A549 (cell line): ENCODE measurements around the gene TRIM8. TPM values are rescaled to one million over a fixed set of nuclear protein-coding genes. Genes with fewer than 3 reads are reported as not detected.

Experiments used
- ATAC-seq, 2 experiments: fragments of 200-7000 bp in 1 of 2; fragments of >200 bp in 1 of 2; cut with Nextera tagmentation in 1 of 2; cut with Tn5 transposase in 1 of 2; 3 replicates each; pipeline versions ENCODE4 v1.8.0 to v1.9.1; 2018 to 2020; ENCODE audit warnings: mild to moderate bottlenecking in 1 of 2, moderate library complexity in 1 of 2
- CTCF ChIA-PET: fragments of 300-600 bp; sonication (Branson Sonifier 250); formaldehyde crosslinking; extraction: SDS; loops from one replicate; lab custom pipeline; 2021; ENCODE audit warnings: antibody characterized with exemption, inconsistent platforms; lab: Yijun Ruan, JAX
- POLR2A ChIA-PET: fragments of 350-600 bp; formaldehyde crosslinking; extraction: SDS; loops from one replicate; lab custom pipeline; 2021; ENCODE audit warnings: antibody characterized with exemption, inconsistent platforms; lab: Yijun Ruan, JAX
- DNase-seq, 2 experiments: peaks; one replicate each; pipeline versions ENCODE4 v3.0.0 to v3.0.0-alpha.2; 2011 to 2016; ENCODE audit warnings: low read depth in 1 of 2, low spot score in 1 of 2
- FAIRE-seq: peaks from 2 replicates; lab custom pipeline; 2011; peaks lifted over from hg19 to GRCh38; lab: Jason Lieb, UNC
- H3K27ac ChIP-seq, 2 experiments: fragments of >200 bp; sonication (Bioruptor Twin); formaldehyde crosslinking; 3 replicates each; pipeline ENCODE4 v1.5.1; 2016 to 2017
- H3K4me1 ChIP-seq: fragments of >200 bp; sonication (Bioruptor Twin); formaldehyde crosslinking; 3 replicates; pipeline ENCODE4 v1.6.1; 2016
- H3K4me2 ChIP-seq: fragments of >200 bp; sonication (Bioruptor Twin); formaldehyde crosslinking; 3 replicates; pipeline ENCODE4 v1.6.1; 2016
- H3K4me3 ChIP-seq: fragments of >200 bp; sonication (Bioruptor Twin); formaldehyde crosslinking; 3 replicates; pipeline ENCODE4 v1.5.1; 2016
- H3K9me3 ChIP-seq: fragments of >200 bp; sonication (Bioruptor Twin); formaldehyde crosslinking; 3 replicates; pipeline ENCODE4 v1.6.1; 2016
- BHLHE40 ChIP-seq: IDR thresholded peaks from 2 replicates; pipeline ENCODE4 v1.6.1; 2012; ENCODE audit warnings: low read depth, low read length, inconsistent platforms
- CBX2 ChIP-seq: fragments of 200-600 bp; sonication (generic); IDR thresholded peaks from 2 replicates; pipeline ENCODE4 v1.6.1; 2016; ENCODE audit warnings: low read depth, mild to moderate bottlenecking, borderline replicate concordance
- EHF ChIP-seq: fragments of 250-450 bp; sonication (Bioruptor Pico); IDR thresholded peaks from 2 replicates; pipeline ENCODE4 v1.5.0; 2020; ENCODE audit warnings: mild to moderate bottlenecking
- EHMT2 ChIP-seq: fragments of 200-600 bp; sonication (generic); IDR thresholded peaks from 2 replicates; pipeline ENCODE4 v1.6.1; 2016; ENCODE audit warnings: antibody characterized with exemption, low read depth, mild to moderate bottlenecking, moderate library complexity
- EP300 ChIP-seq, 2 experiments: fragments of >200 bp; sonication (Bioruptor Twin); formaldehyde crosslinking; IDR thresholded peaks; 2 replicates in 1 of 2; 3 replicates in 1 of 2; pipeline ENCODE4 v1.6.1; 2016 to 2017
- FOXS1 ChIP-seq: fragments of 250-450 bp; sonication (Bioruptor Pico); IDR thresholded peaks from 2 replicates; pipeline ENCODE4 v1.5.0; 2020; ENCODE audit warnings: mild to moderate bottlenecking, moderate library complexity
- HOXB13 ChIP-seq: fragments of 250-450 bp; sonication (Bioruptor Pico); IDR thresholded peaks from 2 replicates; pipeline ENCODE4 v1.5.0; 2020; ENCODE audit warnings: low read depth, mild to moderate bottlenecking, moderate library complexity
- JUN ChIP-seq, 2 experiments: fragments of >200 bp; sonication (Bioruptor Twin); formaldehyde crosslinking; IDR thresholded peaks; 2 replicates in 1 of 2; 3 replicates in 1 of 2; pipeline ENCODE4 v1.6.1; 2016 to 2017
- KDM1A ChIP-seq: fragments of 200-600 bp; sonication (generic); IDR thresholded peaks from 2 replicates; pipeline ENCODE4 v1.6.1; 2016; ENCODE audit warnings: low read depth, mild to moderate bottlenecking
- RCOR1 ChIP-seq: fragments of 150-350 bp; IDR thresholded peaks from 2 replicates; pipeline ENCODE4 v1.6.1; 2014; ENCODE audit warnings: antibody characterized with exemption, low read length, low read depth
- REST ChIP-seq: fragments of 200-600 bp; sonication (generic); IDR thresholded peaks from 2 replicates; pipeline ENCODE4 v1.6.1; 2016; ENCODE audit warnings: antibody characterized with exemption, mild to moderate bottlenecking, moderate library complexity
- RFX5 ChIP-seq: fragments of 450-650 bp; IDR thresholded peaks from 2 replicates; pipeline ENCODE4 v1.7.1; 2014; ENCODE audit warnings: antibody characterized with exemption, mild to moderate bottlenecking, moderate library complexity
- USF2 ChIP-seq: fragments of 450-650 bp; IDR thresholded peaks from 2 replicates; pipeline ENCODE4 v1.6.1; 2014; ENCODE audit warnings: antibody characterized with exemption
- ZNF302 ChIP-seq: fragments of 250-450 bp; sonication (Bioruptor Pico); IDR thresholded peaks from 2 replicates; pipeline ENCODE4 v1.9.0; 2021; ENCODE audit warnings: inconsistent platforms, mild to moderate bottlenecking, moderate library complexity
- ZSCAN20 ChIP-seq: fragments of 250-450 bp; sonication (Bioruptor Pico); IDR thresholded peaks from 2 replicates; pipeline ENCODE4 v1.8.0; 2022; ENCODE audit warnings: mild to moderate bottlenecking, moderate library complexity
- WGBS: methylation state at CpG from one replicate; pipeline ENCODE4 v1.1.6; 2017; ENCODE audit errors: missing lambda C conversion rate; 5-methylcytosine and 5-hydroxymethylcytosine counted together
- polyA plus RNA-seq, 4 experiments: library from polyadenylated mRNA; depleted of rRNA in 3 of 4; stranded (reverse); fragments of >200 nt; fragmentation: RNase III in 1 of 4; extraction: RNeasy Plus Mini Kit Qiagen cat#74134 plus additional on column Dnase treatment in 1 of 4; gene quantifications; 2 replicates in 3 of 4; 3 replicates in 1 of 4; pipeline ENCODE4 v1.2.3, GENCODE V29; 2011 to 2017
- TF ChIP-seq, protein P1 (sequence below): fragments of >200 bp; sonication (Bioruptor Twin); formaldehyde crosslinking; IDR thresholded peaks from 3 replicates; pipeline ENCODE4 v1.5.1; 2016
- TF ChIP-seq, protein P2 (sequence below): IDR thresholded peaks from 2 replicates; pipeline ENCODE4 v1.6.1; 2012

The TRIM8 gene
- polyA plus RNA-seq, 2 of the 4 experiments (the other 2 are of a cell fraction) = 22.8 to 32.5 TPM

DNA sequence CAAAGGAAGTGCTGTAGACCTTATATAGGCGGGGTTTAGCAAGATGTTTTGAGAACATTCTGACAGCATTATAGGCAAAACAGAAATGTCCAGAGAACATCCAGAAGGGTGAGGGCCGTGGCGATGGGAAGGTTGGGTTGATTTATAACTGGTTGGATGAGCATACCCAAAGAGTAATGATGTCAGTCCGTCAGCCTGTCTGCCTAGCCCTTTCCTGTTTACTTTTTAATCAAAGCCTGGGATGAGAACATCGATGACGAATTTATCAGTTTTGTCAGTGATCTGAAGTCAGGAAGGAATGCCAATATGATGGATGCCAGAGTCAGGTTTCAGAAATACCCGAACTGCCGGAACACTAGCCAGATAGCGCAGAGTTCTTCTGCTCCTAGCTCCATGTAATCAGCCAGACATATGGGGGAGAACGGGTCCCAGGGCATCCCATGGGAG, 33.8 kb upstream of the TRIM8 start:
- 73% methylated on average over 10 of the region's 10 CpGs for WGBS
- no peak for DNase-seq
- no peak overlapping the region for H3K4me3 ChIP-seq
- H3K27ac ChIP-seq = no peak overlapping the region
- no peaks in the 10 kb centered on the region for H3K9me3 ChIP-seq
- no peak for ATAC-seq
- TF ChIP-seq EHMT2 (no peak), BHLHE40 (no peak), JUN (IDR thresholded peaks at IDR 0.05) (no peak), EP300 (IDR thresholded peaks at IDR 0.05) (no peak)
- CTCF ChIA-PET = interaction anchor here (1.4 kb wide), 1 partner anchor 14 kb away, joined by 6 read pairs; no protein-coding TSS in a partner anchor
- H3K4me1 ChIP-seq = peaks cover 12% of the 10 kb centered on the region
- FAIRE-seq = no peak
- no peak overlapping the region for H3K4me2 ChIP-seq
- POLR2A ChIA-PET = no interaction called here

DNA sequence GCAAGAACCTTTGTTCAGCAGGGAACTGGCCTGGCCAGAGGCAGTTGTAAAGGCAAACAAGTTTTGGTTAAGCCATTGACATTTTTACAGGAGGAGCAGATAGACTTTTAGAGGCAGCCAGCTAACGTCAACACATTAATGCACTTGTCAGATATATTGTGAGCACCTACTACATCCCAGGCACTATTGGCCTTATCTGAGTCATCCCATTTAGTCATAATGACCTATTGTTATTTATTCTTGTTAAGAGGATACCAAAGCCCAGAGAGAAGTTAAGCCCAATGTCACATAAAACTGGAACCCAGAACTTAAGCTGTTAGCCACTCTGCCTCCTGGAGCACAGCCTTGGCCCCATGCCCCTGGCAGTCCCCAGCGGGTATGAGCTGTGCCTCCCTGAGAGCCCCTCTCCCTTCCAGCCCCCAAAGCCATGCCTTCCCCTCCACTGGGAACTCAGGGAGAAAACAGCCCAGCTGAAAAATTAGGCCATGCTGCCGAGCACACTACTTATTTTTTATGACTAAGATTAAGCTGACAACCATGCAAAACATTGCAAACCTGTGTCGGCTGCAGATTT, 32.7 kb upstream of the TRIM8 start:
- Histone ChIP-seq H3K27ac (no peak overlapping the region), H3K4me2 (no peak overlapping the region), H3K4me1 (peaks cover 5% of the 10 kb centered on the region), H3K9me3 (no peaks in the 10 kb centered on the region), H3K4me3 (no peak overlapping the region)
- ChIA-PET CTCF (interaction anchor here (0.7 to 1.4 kb wide), 2 partner anchors 16 to 59 kb away, joined by 3 to 6 read pairs; no protein-coding TSS in a partner anchor), POLR2A (interaction anchor here (1.1 kb wide), 1 partner anchor 30 kb away, joined by 4 read pairs; no protein-coding TSS in a partner anchor)
- FAIRE-seq (no peak), ATAC-seq (no peak), DNase-seq (no peak)
- 78% methylated on average over 4 of the region's 4 CpGs for WGBS
- TF ChIP-seq RCOR1 = no peak
- TF ChIP-seq, protein P1, sequence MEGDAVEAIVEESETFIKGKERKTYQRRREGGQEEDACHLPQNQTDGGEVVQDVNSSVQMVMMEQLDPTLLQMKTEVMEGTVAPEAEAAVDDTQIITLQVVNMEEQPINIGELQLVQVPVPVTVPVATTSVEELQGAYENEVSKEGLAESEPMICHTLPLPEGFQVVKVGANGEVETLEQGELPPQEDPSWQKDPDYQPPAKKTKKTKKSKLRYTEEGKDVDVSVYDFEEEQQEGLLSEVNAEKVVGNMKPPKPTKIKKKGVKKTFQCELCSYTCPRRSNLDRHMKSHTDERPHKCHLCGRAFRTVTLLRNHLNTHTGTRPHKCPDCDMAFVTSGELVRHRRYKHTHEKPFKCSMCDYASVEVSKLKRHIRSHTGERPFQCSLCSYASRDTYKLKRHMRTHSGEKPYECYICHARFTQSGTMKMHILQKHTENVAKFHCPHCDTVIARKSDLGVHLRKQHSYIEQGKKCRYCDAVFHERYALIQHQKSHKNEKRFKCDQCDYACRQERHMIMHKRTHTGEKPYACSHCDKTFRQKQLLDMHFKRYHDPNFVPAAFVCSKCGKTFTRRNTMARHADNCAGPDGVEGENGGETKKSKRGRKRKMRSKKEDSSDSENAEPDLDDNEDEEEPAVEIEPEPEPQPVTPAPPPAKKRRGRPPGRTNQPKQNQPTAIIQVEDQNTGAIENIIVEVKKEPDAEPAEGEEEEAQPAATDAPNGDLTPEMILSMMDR = no peak
- TF ChIP-seq RFX5 = no peak
- no peak for TF ChIP-seq USF2
- TF ChIP-seq HOXB13 (CRISPR knock-in tag) = no peak
- TF ChIP-seq, protein P2, sequence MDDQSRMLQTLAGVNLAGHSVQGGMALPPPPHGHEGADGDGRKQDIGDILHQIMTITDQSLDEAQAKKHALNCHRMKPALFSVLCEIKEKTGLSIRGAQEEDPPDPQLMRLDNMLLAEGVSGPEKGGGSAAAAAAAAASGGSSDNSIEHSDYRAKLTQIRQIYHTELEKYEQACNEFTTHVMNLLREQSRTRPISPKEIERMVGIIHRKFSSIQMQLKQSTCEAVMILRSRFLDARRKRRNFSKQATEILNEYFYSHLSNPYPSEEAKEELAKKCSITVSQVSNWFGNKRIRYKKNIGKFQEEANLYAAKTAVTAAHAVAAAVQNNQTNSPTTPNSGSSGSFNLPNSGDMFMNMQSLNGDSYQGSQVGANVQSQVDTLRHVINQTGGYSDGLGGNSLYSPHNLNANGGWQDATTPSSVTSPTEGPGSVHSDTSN = no peak
- no peak for TF ChIP-seq EHF (CRISPR knock-in tag)
- TF ChIP-seq ZNF302 = no peak
- no peak for TF ChIP-seq CBX2

DNA sequence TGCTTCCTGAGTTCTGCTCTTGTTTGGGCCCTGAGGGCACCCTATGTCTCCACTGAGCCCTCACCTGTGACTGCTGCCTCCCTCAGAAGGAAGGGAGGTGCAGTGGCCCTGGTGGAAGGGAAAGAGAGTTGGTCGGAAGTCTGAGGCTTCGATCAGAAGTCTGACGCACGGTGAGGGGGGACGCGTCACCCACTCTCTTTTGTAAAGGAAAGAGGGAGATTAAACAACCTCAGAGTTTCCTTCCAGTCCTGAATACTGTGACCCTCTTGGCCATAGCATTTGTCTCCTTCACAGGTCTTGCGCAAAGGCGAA, 31.4 kb upstream of the TRIM8 start:
- Histone ChIP-seq H3K4me3 (no peak overlapping the region), H3K4me1 (peaks cover 5% of the 10 kb centered on the region), H3K27ac (no peak overlapping the region), H3K4me2 (no peak overlapping the region), H3K9me3 (no peaks in the 10 kb centered on the region)
- DNase-seq (no peak), ATAC-seq (no peak), FAIRE-seq (no peak)
- 91% methylated on average over 8 of the region's 8 CpGs for WGBS
- POLR2A ChIA-PET = interaction anchor here (0.9 kb wide), 1 partner anchor 29 kb away, joined by 4 read pairs; no protein-coding TSS in a partner anchor
- TF ChIP-seq ZSCAN20 (CRISPR knock-in tag) (no peak), REST (no peak), FOXS1 (CRISPR knock-in tag) (no peak), KDM1A (no peak), USF2 (no peak), JUN (IDR thresholded peaks at IDR 0.05) (no peak)
- CTCF ChIA-PET = interaction anchor here (1.4 kb wide), 1 partner anchor 32 kb away, joined by 3 read pairs; the partner anchor contains the start of gene TRIM8
